GM23248 (cell line): ENCODE results near the gene DUSP9.

Experiments
- EZH2 ChIP-seq: fragments of 200-600 bp; sonication (generic); IDR thresholded peaks from 2 replicates; pipeline ENCODE4 v1.6.1; 2018; ENCODE audit warnings: antibody characterized with exemption, mild to moderate bottlenecking; ENCODE audit not compliant: insufficient read depth, poor library complexity, severe bottlenecking
- EZH2phosphoT487 ChIP-seq: fragments of 200-600 bp; sonication (generic); IDR thresholded peaks from 2 replicates; pipeline ENCODE4 v1.6.1; 2018; ENCODE audit warnings: antibody characterized with exemption, moderate library complexity, mild to moderate bottlenecking, low read depth; ENCODE audit not compliant: insufficient read depth

DNA sequence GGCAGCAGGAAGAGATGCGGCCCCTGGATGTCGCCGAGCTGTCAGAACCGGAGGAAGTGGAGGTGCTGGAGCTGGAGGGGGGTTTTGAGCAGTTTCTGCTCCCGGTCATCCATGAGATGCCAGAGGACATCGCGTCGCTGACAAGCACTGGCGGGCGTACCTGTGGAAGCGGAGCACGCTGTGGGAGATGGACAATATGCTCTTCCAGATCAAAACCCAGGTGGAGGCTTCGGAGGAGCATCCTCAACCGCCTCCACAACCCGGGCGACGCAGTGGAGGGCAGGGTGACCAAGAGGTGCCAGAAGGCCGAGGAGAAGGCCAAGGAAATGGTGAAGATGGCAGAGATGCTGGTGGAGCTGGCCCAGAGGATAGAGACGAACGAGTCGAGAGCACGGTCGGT is 40.5 kb upstream of the DUSP9 start:
- TF ChIP-seq EZH2phosphoT487 (no peak), EZH2 (no peak)
